ENCODE data around the gene HUS1B. TPM values are rescaled to one million over a fixed set of nuclear protein-coding genes. Genes with fewer than 3 reads are reported as not detected.

Gene HUS1B
- total RNA-seq, 1 donor from 2014 or later, result 0.67 TPM

- Mint-ChIP-seq H3K4me3 (ENCODE audit: low read depth) (peak within 1 kb of the TSS; percentile 91), H3K4me1 (ENCODE audit: low read depth) (peaks cover 11% of the 10 kb centered on the region), H3K9me3 (ENCODE audit: low read depth) (no peaks in the 10 kb centered on the region), H3K27me3 (no peaks in the 10 kb centered on the region), H3K36me3 (ENCODE audit: insufficient read depth) (peaks cover 1% of the 10 kb centered on the region), H3K27ac (peak within 1 kb of the TSS; percentile 79)
- TF ChIP-seq CTCF (IDR thresholded peaks at IDR 0.05; ENCODE audit: unreplicated experiment), result no peak
- peak; percentile 78 for DNase-seq (ENCODE audit: low spot score, unreplicated experiment)
Measured at GRCh38 chr6:692858-693722, 36.2 kb upstream of the HUS1B start, which contains the start of gene EXOC2. Gene EXOC2 (minus strand): TSS chr6:693139. CDS start chr6:637818, 55,321 bp downstream.

GRCh38 chr6:692356-692851 is 35.5 kb upstream of the HUS1B start:
- TF ChIP-seq CTCF (IDR thresholded peaks at IDR 0.05; ENCODE audit: unreplicated experiment), result no peak
- no peaks in the 10 kb centered on the region for H3K27me3 Mint-ChIP-seq
- H3K4me3 Mint-ChIP-seq (ENCODE audit: low read depth), result peak overlapping the region; percentile 91
- H3K27ac Mint-ChIP-seq, result peak overlapping the region; percentile 79
- H3K9me3 Mint-ChIP-seq (ENCODE audit: low read depth), result no peaks in the 10 kb centered on the region
- peaks cover 11% of the 10 kb centered on the region for H3K4me1 Mint-ChIP-seq (ENCODE audit: low read depth)
- H3K36me3 Mint-ChIP-seq (ENCODE audit: insufficient read depth), result peaks cover 1% of the 10 kb centered on the region
- DNase-seq (ENCODE audit: low spot score, unreplicated experiment), result peak; percentile 40

- DNase-seq (ENCODE audit: low spot score, unreplicated experiment), result no peak
- TF ChIP-seq CTCF (IDR thresholded peaks at IDR 0.05; ENCODE audit: unreplicated experiment), result no peak
- H3K9me3 Mint-ChIP-seq (ENCODE audit: low read depth), result no peaks in the 10 kb centered on the region
- H3K4me3 Mint-ChIP-seq (ENCODE audit: low read depth), result no peak overlapping the region
- peaks cover 12% of the 10 kb centered on the region for H3K4me1 Mint-ChIP-seq (ENCODE audit: low read depth)
- H3K27me3 Mint-ChIP-seq, result no peaks in the 10 kb centered on the region
- peaks cover 1% of the 10 kb centered on the region for H3K36me3 Mint-ChIP-seq (ENCODE audit: insufficient read depth)
- no peak overlapping the region for H3K27ac Mint-ChIP-seq
Measured at GRCh38 chr6:689223-689622, 32.3 kb upstream of the HUS1B start.

- H3K36me3 Mint-ChIP-seq (ENCODE audit: insufficient read depth), result peaks cover 1% of the 10 kb centered on the region
- DNase-seq (ENCODE audit: low spot score, unreplicated experiment), result no peak
- no peak for TF ChIP-seq CTCF (IDR thresholded peaks at IDR 0.05; ENCODE audit: unreplicated experiment)
- H3K9me3 Mint-ChIP-seq (ENCODE audit: low read depth), result no peaks in the 10 kb centered on the region
- no peak overlapping the region for H3K27ac Mint-ChIP-seq
- H3K4me1 Mint-ChIP-seq (ENCODE audit: low read depth), result peaks cover 13% of the 10 kb centered on the region
- H3K27me3 Mint-ChIP-seq, result no peaks in the 10 kb centered on the region
- H3K4me3 Mint-ChIP-seq (ENCODE audit: low read depth), result no peak overlapping the region
Measured at GRCh38 chr6:686497-686896, 29.6 kb upstream of the HUS1B start.

GRCh38 chr6:684831-685636 is 28.1 kb upstream of the HUS1B start:
- H3K27ac Mint-ChIP-seq, result no peak overlapping the region
- no peaks in the 10 kb centered on the region for H3K9me3 Mint-ChIP-seq (ENCODE audit: low read depth)
- no peak for DNase-seq (ENCODE audit: low spot score, unreplicated experiment)
- no peaks in the 10 kb centered on the region for H3K27me3 Mint-ChIP-seq
- no peak overlapping the region for H3K4me3 Mint-ChIP-seq (ENCODE audit: low read depth)
- H3K36me3 Mint-ChIP-seq (ENCODE audit: insufficient read depth), result peaks cover 1% of the 10 kb centered on the region
- TF ChIP-seq CTCF (IDR thresholded peaks at IDR 0.05; ENCODE audit: unreplicated experiment), result no peak
- peaks cover 11% of the 10 kb centered on the region for H3K4me1 Mint-ChIP-seq (ENCODE audit: low read depth)

Data from progenitor cell of endocrine pancreas (in vitro differentiated cells).